GM12878 (cell line): ENCODE results near the gene EPB41. TPM values are rescaled to one million over a fixed set of nuclear protein-coding genes. Genes with fewer than 3 reads are reported as not detected.

Source experiments
- ATAC-seq: fragments of 200-7000 bp; cut with Tn5 transposase; 3 replicates; pipeline ENCODE4 v1.9.1; 2020; ENCODE audit warnings: mild to moderate bottlenecking, moderate library complexity
- BruUV-seq: library from RNA; stranded (reverse); fragments of 400-500 nt; replicated peaks from 2 replicates; lab custom pipeline; 2021; lab: Mats Ljungman, UMichigan
- CTCF ChIA-PET: fragments of 300-600 bp; sonication (Branson Sonifier 250); formaldehyde crosslinking; extraction: SDS; loops from one replicate; lab custom pipeline; 2021; ENCODE audit warnings: inconsistent platforms; lab: Yijun Ruan, JAX
- POLR2A ChIA-PET: fragments of 350-600 bp; formaldehyde crosslinking; extraction: SDS; loops from one replicate; lab custom pipeline; 2021; ENCODE audit warnings: inconsistent platforms; lab: Charles Lee
- RAD21 ChIA-PET: fragments of 300-600 bp; sonication (Branson Sonifier 250); formaldehyde crosslinking; loops from one replicate; lab custom pipeline; 2023; ENCODE audit warnings: antibody characterized with exemption; ENCODE audit not compliant: unreplicated experiment; lab: Charles Lee
- SMC1A ChIA-PET: fragments of 300-600 bp; sonication (Branson Sonifier 250); formaldehyde crosslinking; loops from one replicate; lab custom pipeline; 2023; ENCODE audit not compliant: unreplicated experiment, uncharacterized antibody; lab: Charles Lee
- DNase-seq: peaks from one replicate; pipeline ENCODE4 v3.0.0-alpha.2; 2011; ENCODE audit warnings: low read depth, low spot score
- FAIRE-seq: peaks from 3 replicates; lab custom pipeline; 2011; peaks lifted over from hg19 to GRCh38; lab: Jason Lieb, UNC
- H2AFZ ChIP-seq: 2 replicates; pipeline ENCODE4 v1.6.0; 2011; ENCODE audit warnings: low read depth, low read length, control low read depth; ENCODE audit not compliant: control insufficient read depth
- H3K27ac ChIP-seq: 2 replicates; pipeline ENCODE4 v1.5.1; 2011; ENCODE audit warnings: control low read depth; ENCODE audit not compliant: control insufficient read depth, insufficient read depth
- H3K27me3 ChIP-seq, 2 experiments: replicated peaks in 1 of 2; 2 replicates each; pipeline versions ENCODE4 v1.6.0 to v1.6.1; 2011; ENCODE audit warnings: low read length in 1 of 2; ENCODE audit not compliant: control insufficient read depth in 2 of 2, insufficient read depth in 2 of 2
- H3K36me3 ChIP-seq, 2 experiments: 2 replicates each; pipeline ENCODE4 v1.5.1; 2011; ENCODE audit warnings: low read length in 1 of 2; ENCODE audit not compliant: control insufficient read depth in 2 of 2, insufficient read depth in 2 of 2
- H3K4me1 ChIP-seq: 2 replicates; pipeline ENCODE4 v1.6.1; 2011; ENCODE audit warnings: mild to moderate bottlenecking, low read length, moderate library complexity, mixed read lengths; ENCODE audit not compliant: control insufficient read depth, insufficient read depth
- H3K4me2 ChIP-seq: 2 replicates; pipeline ENCODE4 v1.6.0; 2011; ENCODE audit warnings: control low read depth; ENCODE audit not compliant: control insufficient read depth, insufficient read depth
- H3K4me3 ChIP-seq: fragments of 200-600 bp; sonication (generic); 2 replicates; pipeline ENCODE4 v1.5.1; 2016
- H3K79me2 ChIP-seq: 2 replicates; pipeline ENCODE4 v1.6.0; 2011; ENCODE audit warnings: low read length; ENCODE audit not compliant: control insufficient read depth, insufficient read depth
- H3K9ac ChIP-seq: 2 replicates; pipeline ENCODE4 v1.8.0; 2011; ENCODE audit warnings: low read length, control low read depth, mixed read lengths; ENCODE audit not compliant: control insufficient read depth, insufficient read depth
- H3K9me3 ChIP-seq: replicated peaks from 3 replicates; pipeline ENCODE4 v1.5.1; 2011; ENCODE audit warnings: mild to moderate bottlenecking, low read length; ENCODE audit not compliant: control insufficient read depth, insufficient read depth
- H4K20me1 ChIP-seq: 2 replicates; pipeline ENCODE4 v1.6.0; 2011; ENCODE audit not compliant: control insufficient read depth, insufficient read depth
- BHLHE40 ChIP-seq, 2 experiments: fragments of 450-650 bp in 1 of 2; IDR thresholded peaks; 2 replicates each; pipeline ENCODE4 v1.6.1; 2011 to 2017; ENCODE audit warnings: low read depth in 2 of 2, borderline replicate concordance in 1 of 2, improper control_type of control experiment in 1 of 2, low read length in 1 of 2, mild to moderate bottlenecking in 1 of 2
- EED ChIP-seq: sonication (generic); IDR thresholded peaks from 2 replicates; pipeline ENCODE4 v1.6.1; 2016; ENCODE audit warnings: antibody characterized with exemption, low read depth
- FOS ChIP-seq: IDR thresholded peaks from 3 replicates; pipeline ENCODE4 v1.6.1; 2011; ENCODE audit warnings: borderline replicate concordance; ENCODE audit not compliant: insufficient read length; ENCODE audit errors: extremely low read depth
- JUND ChIP-seq: IDR thresholded peaks from 2 replicates; pipeline ENCODE4 v1.6.1; 2012; ENCODE audit warnings: low read depth, mild to moderate bottlenecking, low read length, improper control_type of control experiment, moderate library complexity
- NFXL1 ChIP-seq: fragments of 450-650 bp; IDR thresholded peaks from 2 replicates; pipeline ENCODE4 v1.6.1; 2017; ENCODE audit warnings: antibody characterized with exemption, mild to moderate bottlenecking, borderline replicate concordance
- RAD21 ChIP-seq: IDR thresholded peaks from 2 replicates; pipeline ENCODE4 v1.6.1; 2011; ENCODE audit warnings: mild to moderate bottlenecking, low read depth, low read length, moderate library complexity; ENCODE audit not compliant: insufficient read depth
- WGBS: methylation state at CpG from one replicate; pipeline ENCODE4 v1.1.6; 2016; ENCODE audit warnings: low lambda C conversion rate; ENCODE audit not compliant: insufficient replicate concordance, insufficient coverage; ENCODE audit errors: missing lambda C conversion rate; 5-methylcytosine and 5-hydroxymethylcytosine counted together
- in situ Hi-C: fragments of 300-500 bp; cut with MboI; formaldehyde crosslinking; loops from 9 replicates; pipeline ENCODE4 v1.14.3; 2018; ENCODE audit warnings: mixed read lengths
- intact Hi-C: fragments of 100-400 bp; cut with micrococcal nuclease; formaldehyde crosslinking; loops from one replicate; pipeline ENCODE4 v1.14.2; 2022; ENCODE audit not compliant: unreplicated experiment
- polyA plus RNA-seq, 11 experiments: library from polyadenylated mRNA; depleted of rRNA in 4 of 11; unstranded in 6 of 11; stranded (reverse) in 5 of 11; fragments of >200 nt; fragmentation: Nextera tagmentation in 4 of 11; fragmentation: Illumina TruSeq in 1 of 11; extraction: Ambion mirVana in 4 of 11; extraction: Trizol in 1 of 11; gene quantifications; 1 replicate in 1 of 11; 2 replicates in 10 of 11; pipeline versions ENCODE4 v1.2.1 to v1.2.3, GENCODE V29; 2011 to 2016; ENCODE audit warnings: inconsistent platforms in 2 of 11, missing spikeins in 2 of 11, low read depth in 1 of 11
- total RNA-seq, 4 experiments: library from RNA; depleted of rRNA in 3 of 4; stranded (reverse); fragments of >200 nt in 3 of 4; fragmentation: Illumina TruSeq in 1 of 4; extraction: Trizol in 1 of 4; gene quantifications; 2 replicates each; pipeline versions ENCODE4 v1.2.1 to v1.2.3, GENCODE V29; 2013 to 2021

EPB41 gene
- total and polyA plus RNA-seq, 10 of the 15 experiments (the other 5 are each of a cell fraction or from before 2014, with no cell fraction given) = 1.1 to 77.6 (median 58.8) TPM

DNA sequence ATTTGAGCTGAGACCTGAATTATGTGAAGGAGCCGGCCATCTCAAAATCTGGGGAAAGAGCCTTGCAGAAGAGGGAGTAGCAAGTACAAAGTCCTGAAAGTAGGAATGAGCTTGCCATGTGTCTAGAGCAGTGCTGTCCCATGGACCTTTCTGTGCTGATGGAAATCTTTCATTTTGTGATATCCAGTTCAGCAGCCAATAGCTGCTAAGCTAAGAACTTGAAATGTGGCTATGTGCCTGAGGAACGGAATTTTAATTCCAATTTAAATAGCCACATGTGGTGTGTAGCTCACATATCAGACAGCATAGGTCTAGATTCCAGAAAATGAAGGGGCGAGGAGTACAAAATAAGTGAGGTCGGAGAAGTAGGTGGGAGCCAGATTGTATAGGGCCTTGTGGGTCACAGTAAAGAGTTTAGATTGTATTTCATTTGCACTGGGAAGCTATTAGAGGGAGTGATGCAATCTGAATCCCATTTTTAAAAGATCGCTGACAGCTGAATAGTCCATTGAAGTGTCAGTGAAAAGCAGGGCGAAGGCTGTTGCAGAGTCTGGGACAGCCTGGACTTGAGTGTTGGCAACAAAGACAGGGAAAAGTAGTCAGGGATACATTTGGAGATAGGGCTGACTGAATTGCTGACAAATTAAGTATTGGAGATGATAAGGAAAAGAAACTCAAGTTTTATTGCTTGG lies 129.1 kb downstream of the EPB41 start:
- FAIRE-seq (no peak), ATAC-seq (no peak), DNase-seq (no peak)
- no peak overlapping the region for H2AFZ ChIP-seq
- H3K79me2 ChIP-seq = no peaks in the 10 kb centered on the region
- ChIA-PET SMC1A (interaction anchor here (0.6 to 2.3 kb wide), 7 partner anchors 10 to 162 kb away, joined by 3 to 10 read pairs (median 5); no protein-coding TSS in a partner anchor), POLR2A (interaction anchor here (1.2 kb wide), 1 partner anchor 10 kb away, joined by 5 read pairs; no protein-coding TSS in a partner anchor), RAD21 (interaction anchor here (0.9 to 2.7 kb wide), 2 partner anchors 9 to 159 kb away, joined by 5 to 8 read pairs; no protein-coding TSS in a partner anchor), CTCF (interaction anchor here (1.4 to 5.5 kb wide), 5 partner anchors 10 to 167 kb away, joined by 4 to 30 read pairs (median 6); no protein-coding TSS in a partner anchor)
- H4K20me1 ChIP-seq = no peaks in the 10 kb centered on the region
- H3K9me3 ChIP-seq = no peaks in the 10 kb centered on the region
- WGBS = 99% methylated on average over 6 of the region's 6 CpGs
- no peak overlapping the region for H3K4me2 ChIP-seq
- intact Hi-C loops (no loop called here), in situ Hi-C loops (no loop called here)
- H3K4me1 ChIP-seq = no peaks in the 10 kb centered on the region
- no peaks in the 10 kb centered on the region for H3K36me3 ChIP-seq
- H3K27ac ChIP-seq = no peak overlapping the region
- no peak overlapping the region for H3K4me3 ChIP-seq
- BruUV-seq = TSS peak; percentile 49
- H3K27me3 ChIP-seq = no peaks in the 10 kb centered on the region
- TF ChIP-seq RAD21 (no peak), BHLHE40 (IDR thresholded peaks at IDR 0.05; ENCODE audit: borderline replicate concordance in 1 of 2, low read depth in 2 of 2, low read length in 1 of 2) (no peak), NFXL1 (no peak), JUND (no peak), FOS (no peak), EED (no peak)
- H3K9ac ChIP-seq = no peak overlapping the region
